ENCODE results near the gene PERM1. TPM values are rescaled to one million over a fixed set of nuclear protein-coding genes. Genes with fewer than 3 reads are reported as not detected.
A peak's percentile ranks its signal among the peaks of the same experiment; 100 is the strongest.

The PERM1 gene
- total and polyA plus RNA-seq, 2 of the 8 experiments (the other 6 are each of a cell fraction or from before 2014, with no cell fraction given), result not detected

- Histone ChIP-seq H2BK5ac (ENCODE audit: low read depth, low read length) (no peak overlapping the region), H3K18ac (ENCODE audit: extremely low read depth, low read length) (no peak overlapping the region), H4K20me1 (replicated peaks in 1 of 2; ENCODE audit: control insufficient read depth in 1 of 2, insufficient read depth in 2 of 2, low read length in 2 of 2) (peaks cover 0 to 3% of the 10 kb centered on the region in 2 experiments), H3K4me3 (ENCODE audit: extremely low read depth in 1 of 4, insufficient read depth in 2 of 4, low read depth in 3 of 4, low read length in 4 of 4) (no peak overlapping the region), H2BK15ac (ENCODE audit: low read length) (no peak overlapping the region), H2BK120ac (replicated peaks; ENCODE audit: low read depth, low read length) (no peak overlapping the region), H3K23ac (ENCODE audit: insufficient read length) (no peak overlapping the region), H3K14ac (ENCODE audit: insufficient read length) (no peak overlapping the region), H3K9me3 (ENCODE audit: insufficient read depth in 2 of 2, low read depth in 1 of 2, low read length in 1 of 2) (no peaks in the 10 kb centered on the region; a peak in 1 of 4 replicates), H2AFZ (ENCODE audit: low read length) (no peak overlapping the region), H3K36me3 (ENCODE audit: control insufficient read depth in 2 of 4, insufficient read depth in 4 of 4, low read length in 3 of 4) (peaks cover 0 to 9% (median 0%) of the 10 kb centered on the region in 4 experiments; a peak in 1 of 8 replicates), H2BK12ac (ENCODE audit: low read depth, low read length) (0 out of 2 replicates have a peak overlapping the region, but pooled peaks have one; percentile 27), H4K5ac (ENCODE audit: insufficient read length, low read depth, low read length) (no peak overlapping the region), H2AK5ac (ENCODE audit: low read depth, low read length) (no peak overlapping the region), H3K56ac (replicated peaks; ENCODE audit: insufficient read length, low read depth, low read length) (no peak overlapping the region), H3K79me2 (ENCODE audit: control insufficient read depth in 1 of 2, insufficient read depth in 2 of 2, low read length in 2 of 2) (no peaks in the 10 kb centered on the region), H3K4me2 (ENCODE audit: insufficient read depth in 1 of 2, low read depth in 2 of 2, low read length in 2 of 2) (no peak overlapping the region), H3K9ac (replicated peaks in 1 of 4; ENCODE audit: extremely low read depth in 1 of 4, low read depth in 3 of 4, low read length in 3 of 4) (no peak overlapping the region), H3K27ac (ENCODE audit: low read depth, low read length) (no peak overlapping the region), H3K23me2 (ENCODE audit: low read depth, low read length) (peaks cover 11% of the 10 kb centered on the region; the same call in 1 of the 2 replicates), H2BK20ac (ENCODE audit: low read length) (no peak overlapping the region), H3K4me1 (replicated peaks in 1 of 4; ENCODE audit: control insufficient read depth in 3 of 4, insufficient read depth in 4 of 4, low read length in 3 of 4) (peaks cover 0 to 33% (median 14%) of the 10 kb centered on the region in 4 experiments; a peak in 5 of 7 replicates), H3K79me1 (ENCODE audit: low read depth, low read length) (no peaks in the 10 kb centered on the region), H3K4ac (replicated peaks; ENCODE audit: insufficient read length, low read depth, low read length) (no peak overlapping the region), H3K27me3 (replicated peaks in 1 of 4; ENCODE audit: control insufficient read depth in 3 of 4, extremely low read depth in 1 of 4, insufficient read depth in 3 of 4, low read length in 3 of 4) (peaks cover 27 to 62% (median 42%) of the 10 kb centered on the region in 4 experiments), H4K91ac (replicated peaks; ENCODE audit: insufficient read length, low read length) (no peak overlapping the region), H4K8ac (ENCODE audit: extremely low read depth, insufficient read depth, low read length) (no peak overlapping the region)
- FAIRE-seq (no peak), DNase-seq (ENCODE audit: low read depth in 1 of 2, low spot score in 2 of 2) (no peak)
- ChIA-PET CTCF (ENCODE audit: partially characterized antibody) (interaction anchor here (1.0 to 4.7 kb wide), 11 partner anchors 9 to 94 kb away, joined by 3 to 60 read pairs (median 6); partner anchors contain the start of genes ISG15 and PERM1), POLR2A (ENCODE audit: partially characterized antibody) (interaction anchor here (0.8 to 4.2 kb wide), 5 partner anchors 10 to 64 kb away, joined by 3 to 40 read pairs (median 3); partner anchors contain the start of gene ISG15)
- 85% methylated on average over 19 of the region's 22 CpGs; no CpG with 5 or more reads in 1 of the 2 experiments for WGBS, 2 experiments (ENCODE audit: extremely low coverage in 1 of 2, insufficient coverage in 1 of 2, insufficient read length in 1 of 2, insufficient replicate concordance in 2 of 2, low coverage in 1 of 2, low lambda C conversion rate in 2 of 2, missing lambda C conversion rate in 1 of 2)
- TF ChIP-seq RXRA (IDR thresholded peaks at IDR 0.05; ENCODE audit: insufficient read depth, low read depth, low read length) (no peak), SIN3A (conservative IDR thresholded peaks at IDR 0.05 in 1 of 2, IDR thresholded peaks at IDR 0.05 in 1 of 2; ENCODE audit: low read depth in 1 of 2, low read length in 2 of 2) (no peak), SP2 (IDR thresholded peaks at IDR 0.05; ENCODE audit: low read length) (no peak), GABPA (IDR thresholded peaks at IDR 0.05; ENCODE audit: borderline replicate concordance, insufficient read depth, low read length) (no peak), CBX5 (IDR thresholded peaks at IDR 0.05; ENCODE audit: low read depth, low read length) (no peak), CEBPB (IDR thresholded peaks at IDR 0.05; ENCODE audit: low read depth, low read length) (no peak), NANOG (IDR thresholded peaks at IDR 0.05; ENCODE audit: insufficient read depth, low read depth, low read length, poor library complexity, severe bottlenecking) (no peak)
These were observed 21.9 kb upstream of the PERM1 start for GRCh38 chr1:1003618-1004419.
